Stimulated activated CD8-positive, alpha-beta memory T cell treated with anti-CD3 and anti-CD28 coated beads, Interleukin-4, amount 100 ng/mL, for 48 hours (primary cell): ENCODE results near the gene BEND7.

Experiments
- DNase-seq: peaks from one replicate; pipeline ENCODE4 v3.0.0-alpha.2; 2020

BEND7 gene

DNA sequence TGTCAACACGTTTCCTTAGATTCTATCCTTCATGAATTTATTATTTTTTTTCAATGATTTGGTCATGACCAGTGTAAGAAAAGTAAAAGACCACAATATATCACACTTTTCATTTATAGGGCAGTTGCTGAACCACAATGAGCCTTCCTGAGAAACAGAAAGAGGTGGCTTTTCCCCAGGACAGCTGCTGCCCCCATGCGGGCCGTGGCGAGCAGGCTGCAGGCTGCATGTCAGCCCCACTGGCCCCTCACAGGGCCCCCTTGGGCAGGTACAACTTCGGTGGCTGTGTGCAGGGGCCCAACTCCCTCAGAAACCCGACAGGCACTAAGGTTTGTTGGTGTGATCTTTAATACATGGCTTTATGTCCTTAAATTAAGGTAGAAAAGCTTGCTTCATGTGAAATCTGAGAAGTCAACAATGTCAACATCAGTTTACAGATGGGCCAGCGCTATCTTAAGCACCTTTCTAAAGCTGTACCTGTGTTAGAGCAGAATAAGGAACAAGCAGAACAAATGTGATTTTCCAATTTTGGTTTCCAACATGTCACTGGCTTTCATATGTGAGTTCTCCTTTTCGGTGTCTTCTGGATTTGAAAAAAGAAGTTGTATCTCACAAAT, 10.6 kb downstream of the BEND7 start:
- no peak for DNase-seq

GRCh38 chr10:13517675-13518074, 11.1 kb downstream of the BEND7 start:
- DNase-seq = no peak

DNA sequence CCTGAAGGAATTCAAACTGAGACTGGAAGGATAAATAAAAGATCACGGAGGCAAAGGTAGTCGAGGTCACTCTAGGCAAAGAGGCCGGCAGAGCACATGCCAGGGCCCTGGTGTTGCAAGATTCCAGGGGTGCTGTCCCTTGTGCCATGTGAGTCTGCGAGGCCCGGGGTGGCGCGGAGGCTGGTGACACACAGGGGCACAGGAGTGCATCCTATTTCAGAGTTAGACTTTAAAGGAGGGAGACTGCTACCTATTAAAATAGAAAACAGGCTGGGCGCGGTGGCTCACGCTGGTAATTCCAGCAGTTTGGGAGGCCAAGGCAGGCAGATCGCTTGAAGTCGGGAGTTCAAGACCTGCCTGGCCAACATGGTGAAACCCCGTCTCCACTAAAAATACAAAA, 12.6 kb downstream of the BEND7 start:
- no peak for DNase-seq

DNA sequence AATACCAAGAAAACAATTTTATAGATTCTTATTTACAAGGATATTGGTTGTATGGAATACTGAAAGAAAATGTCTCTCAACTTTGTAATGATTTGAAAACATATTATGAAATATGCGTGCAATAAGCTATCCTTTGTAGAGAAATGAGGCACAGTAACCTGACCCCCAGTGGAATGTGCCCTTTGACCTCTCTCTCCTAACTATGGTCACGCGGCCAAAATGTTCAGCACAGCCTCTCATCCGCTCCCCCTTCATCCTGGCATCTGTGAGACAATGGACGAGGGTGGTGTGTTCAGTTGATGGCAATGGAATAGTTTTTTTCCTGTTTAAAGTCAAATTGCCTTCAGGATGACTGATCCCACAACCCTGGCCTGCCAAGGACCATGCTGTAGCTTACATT, 13.3 kb downstream of the BEND7 start:
- DNase-seq = no peak

DNA sequence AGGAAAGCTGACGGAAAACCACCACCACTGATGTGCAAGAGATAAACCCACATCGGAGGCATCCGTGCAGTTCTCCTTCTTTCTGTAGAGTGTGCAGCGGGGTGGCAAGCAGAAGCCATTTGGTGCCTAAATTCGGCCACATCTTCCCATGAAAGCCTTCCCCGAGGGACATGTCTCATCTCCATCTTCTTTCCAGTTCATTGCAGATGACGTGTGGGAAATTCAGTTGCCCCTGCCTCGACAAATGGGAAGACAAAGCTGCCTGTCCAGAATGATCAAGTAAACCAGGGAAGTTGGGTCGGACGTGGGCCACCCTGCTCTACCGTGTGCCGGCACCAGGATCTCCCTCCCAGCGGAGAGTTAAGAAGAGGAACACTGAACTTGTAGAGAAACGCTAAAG, 14.5 kb downstream of the BEND7 start:
- no peak for DNase-seq

DNA sequence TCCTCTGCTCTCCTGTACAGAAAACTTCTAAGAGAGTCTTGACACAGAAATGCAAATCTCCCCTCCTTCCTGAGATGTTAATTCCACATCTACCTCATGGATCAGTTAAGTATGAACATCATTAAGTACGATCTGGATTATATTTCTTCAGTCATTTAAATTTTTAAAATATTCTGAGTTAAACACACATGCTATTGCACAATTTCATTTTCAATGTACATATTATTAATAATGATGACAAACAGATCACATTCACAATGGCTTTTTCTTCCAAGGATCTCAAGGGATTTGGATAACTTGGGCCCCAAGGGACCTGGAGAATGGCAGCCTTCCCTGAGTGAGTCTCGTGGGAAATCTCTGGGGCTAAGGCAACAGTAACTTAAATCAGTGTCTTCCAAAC, 16.2 kb downstream of the BEND7 start:
- DNase-seq = no peak

GRCh38 chr10:13511409-13511808, 17.4 kb downstream of the BEND7 start:
- no peak for DNase-seq

DNA sequence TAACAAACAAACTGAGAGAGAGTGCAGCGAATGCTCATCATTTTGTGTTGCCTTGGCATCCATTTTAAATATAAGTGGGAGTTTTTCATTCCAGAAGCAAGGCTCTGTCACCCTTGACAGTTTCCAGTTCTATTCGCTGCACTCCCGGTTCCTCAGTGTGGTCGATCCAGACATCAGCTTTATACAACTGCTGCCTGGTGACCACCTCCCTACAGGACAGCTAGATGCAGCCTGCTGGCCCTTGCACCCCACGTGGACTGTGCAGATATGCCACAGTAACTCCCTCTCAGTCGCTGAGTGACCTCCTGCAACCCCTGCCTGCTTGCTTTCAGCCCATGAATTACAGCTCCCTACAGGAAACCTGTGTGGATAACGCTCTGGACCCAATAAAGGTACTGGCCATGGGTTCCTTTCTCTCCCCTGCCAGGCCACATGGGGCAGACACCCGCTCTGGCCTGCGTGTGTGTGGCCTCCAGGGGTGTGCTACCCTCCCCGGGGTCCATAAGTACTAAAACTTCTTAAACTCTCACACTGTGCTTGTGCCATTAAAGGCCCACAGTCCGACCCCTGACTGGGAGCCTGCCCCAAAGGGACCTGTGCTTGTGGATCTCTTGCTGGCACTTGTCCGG, 23.6 kb downstream of the BEND7 start:
- no peak for DNase-seq

GRCh38 chr10:13503745-13504463, 24.9 kb downstream of the BEND7 start:
- DNase-seq = no peak

- no peak for DNase-seq
These were observed 26.4 kb downstream of the BEND7 start for GRCh38 chr10:13502380-13502779.

- no peak for DNase-seq
These were observed 28.6 kb downstream of the BEND7 start for GRCh38 chr10:13500201-13500600.

GRCh38 chr10:13499150-13499549, 29.7 kb downstream of the BEND7 start:
- DNase-seq = no peak

DNA sequence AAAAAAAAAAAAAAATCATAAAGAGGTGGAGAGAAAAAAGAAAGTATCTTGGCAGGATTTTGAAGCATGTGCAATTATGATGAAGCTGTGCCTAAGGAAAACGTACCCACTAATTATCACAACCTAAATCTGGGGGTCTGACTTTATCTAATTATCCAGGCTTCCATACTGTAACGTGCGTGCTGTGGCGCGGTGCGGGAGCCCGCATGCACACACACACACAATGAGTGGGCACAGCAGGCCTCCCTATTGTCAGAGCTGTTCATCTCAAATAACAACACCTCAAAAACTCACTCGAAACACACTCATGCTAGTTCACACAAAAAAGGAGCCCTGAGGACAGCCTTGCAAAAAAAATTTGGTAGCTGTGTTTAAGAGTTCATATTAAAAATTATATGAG, 31.9 kb downstream of the BEND7 start:
- DNase-seq = no peak

DNA sequence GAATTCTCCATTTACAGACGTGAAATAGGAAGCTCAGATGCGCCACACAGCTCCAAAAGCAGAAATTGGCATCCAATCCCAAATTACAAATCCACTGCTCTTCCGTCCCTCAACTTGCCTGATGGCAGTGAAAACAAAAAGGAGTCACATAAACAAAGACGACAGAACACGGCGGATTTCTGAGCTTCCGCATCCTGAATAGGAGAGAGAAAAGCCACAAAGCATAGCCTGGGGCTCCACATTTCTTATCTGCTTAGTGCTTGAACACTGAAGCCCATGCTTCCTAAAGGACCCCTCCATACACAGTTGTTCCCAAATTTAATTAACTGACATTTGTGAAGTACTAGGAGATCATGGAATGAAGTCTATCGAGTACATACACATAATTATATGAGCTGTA, 32.6 kb downstream of the BEND7 start:
- DNase-seq = no peak

GRCh38 chr10:13492493-13493180, 36.2 kb downstream of the BEND7 start:
- DNase-seq = no peak

- DNase-seq = no peak
These were observed 37.0 kb downstream of the BEND7 start for GRCh38 chr10:13491747-13492360.

DNA sequence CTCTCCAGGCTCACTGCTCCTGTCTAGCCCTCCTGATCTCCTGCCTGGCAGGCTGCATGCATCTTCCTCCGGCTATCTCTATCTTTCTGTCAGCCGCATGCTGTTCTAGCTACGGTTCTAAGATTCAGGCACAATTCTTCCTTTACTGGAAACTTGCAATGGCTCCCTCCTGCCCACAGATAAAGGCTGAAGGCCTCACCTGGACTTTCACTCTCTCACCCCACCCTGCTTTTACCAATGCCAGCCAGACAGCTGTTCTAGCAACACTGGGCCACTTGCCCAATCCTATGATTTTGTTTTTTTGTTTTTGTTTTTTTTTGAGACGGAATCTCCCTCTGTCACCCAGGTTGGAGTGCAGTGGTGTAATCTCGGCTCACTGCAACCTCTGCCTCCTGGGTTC, 38.3 kb downstream of the BEND7 start:
- DNase-seq = no peak

DNA sequence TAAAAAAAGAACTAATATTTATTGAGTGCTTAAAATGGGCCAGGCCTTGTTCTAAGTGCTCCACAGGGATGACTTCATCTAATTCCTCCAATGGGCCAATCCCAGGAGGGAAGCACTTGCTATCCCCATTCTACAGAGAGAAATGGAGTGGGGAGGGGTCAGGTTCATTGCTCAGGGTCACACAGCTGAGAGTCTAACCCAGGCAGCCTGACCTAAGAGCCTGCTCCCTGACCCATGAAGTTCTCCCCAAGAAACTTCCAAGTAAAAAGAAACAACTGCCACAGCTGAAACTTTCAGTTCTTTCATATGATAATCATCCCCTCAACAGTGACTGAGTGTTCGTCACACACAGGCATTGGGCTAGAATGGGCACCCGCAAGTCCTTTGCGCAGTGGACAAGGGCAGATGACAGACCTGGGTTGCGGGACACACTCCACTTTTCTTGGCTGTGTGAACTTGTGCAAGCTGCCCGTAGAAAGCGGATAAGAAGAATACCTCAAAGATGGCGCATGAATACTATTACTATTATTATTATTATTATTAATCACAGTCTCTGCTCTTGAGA, 39.7 kb downstream of the BEND7 start:
- no peak for DNase-seq

- no peak for DNase-seq
These were observed 43.2 kb downstream of the BEND7 start for GRCh38 chr10:13485623-13486022.

- DNase-seq = no peak
These were observed 44.9 kb downstream of the BEND7 start for GRCh38 chr10:13483951-13484350.

DNA sequence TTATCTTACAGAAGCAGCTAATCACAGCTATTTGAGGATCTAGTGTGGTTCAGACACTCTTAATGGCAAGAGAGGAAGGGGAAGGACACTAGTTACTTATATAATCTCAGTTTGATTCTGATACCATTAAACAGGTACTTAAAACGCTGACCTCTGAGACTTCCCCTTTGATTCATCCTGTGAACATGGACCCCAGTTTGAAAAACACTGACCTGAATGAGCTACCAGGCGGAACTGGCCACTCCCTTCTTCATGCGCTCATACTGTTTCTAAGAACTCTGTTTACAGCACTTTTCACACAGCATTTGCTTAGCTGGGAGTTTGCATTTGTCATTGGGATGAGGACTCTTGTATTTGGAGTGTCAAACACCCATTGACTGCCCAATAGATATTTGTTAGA, 45.7 kb downstream of the BEND7 start:
- no peak for DNase-seq

GRCh38 chr10:13481690-13482089, 47.1 kb downstream of the BEND7 start:
- no peak for DNase-seq

- DNase-seq = no peak
These were observed 53.7 kb downstream of the BEND7 start for GRCh38 chr10:13475124-13475523.
